HT-29 (cell line): ENCODE results near the gene RGS7. TPM values are rescaled to one million over a fixed set of nuclear protein-coding genes. Genes with fewer than 3 reads are reported as not detected.
"Not testable (repeated sequence)": the region's sequence is repeated elsewhere in the genome, so short reads cannot be mapped to it uniquely, and the experiment has no call there.

ENCODE experiments used
- DNase-seq: peaks from one replicate; pipeline ENCODE4 v3.0.0-alpha.2; 2015; ENCODE audit warnings: low spot score
- total RNA-seq: library from RNA; depleted of rRNA; stranded (reverse); fragments of >200 nt; shearing (Covaris generic); gene quantifications from 2 replicates; pipeline ENCODE4 v1.2.3, GENCODE V29; 2014

RGS7 gene
- total RNA-seq, 1 experiment from 2014 or later, result 0.31 TPM

- no peak for DNase-seq
Measured at GRCh38 chr1:241332037-241332409, 25.0 kb downstream of the RGS7 start.

DNA sequence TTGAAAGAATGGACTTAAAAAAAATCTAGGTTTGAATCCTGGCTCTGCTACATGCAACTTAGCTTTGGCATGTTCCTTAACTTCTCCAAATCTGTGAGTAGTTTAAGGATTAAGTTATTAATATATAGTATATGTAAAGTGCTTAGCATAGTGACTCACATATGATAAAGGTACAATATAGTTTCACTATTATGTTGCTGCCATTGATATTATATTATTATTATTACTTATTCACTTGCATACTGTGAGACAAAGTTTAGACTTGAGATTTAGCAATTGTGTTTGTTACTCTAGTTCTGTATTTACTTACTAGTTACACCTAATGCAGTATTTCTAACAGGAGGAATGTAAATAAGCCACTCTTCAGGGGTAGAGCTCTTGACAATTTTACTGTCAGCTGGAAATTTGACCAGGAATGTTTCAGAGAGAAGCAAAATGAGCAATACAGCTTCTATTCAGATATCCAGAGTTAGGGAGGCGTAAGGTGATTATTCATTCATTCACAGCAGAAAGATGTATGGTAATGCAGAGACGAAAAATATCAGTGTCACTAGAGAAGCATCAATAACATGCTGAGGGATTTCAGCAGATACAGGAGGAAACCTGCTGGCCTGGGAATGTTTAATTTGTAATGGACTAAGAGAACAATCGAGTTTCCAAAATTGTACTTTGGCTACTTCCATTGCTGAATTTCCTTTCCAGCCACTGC, 25.5 kb downstream of the RGS7 start:
- DNase-seq, result no peak

- no peak for DNase-seq
Measured at GRCh38 chr1:241330619-241331327, 26.2 kb downstream of the RGS7 start.

- DNase-seq, result no peak
Measured at GRCh38 chr1:241325456-241325855, 31.5 kb downstream of the RGS7 start.

- peak; percentile 49 for DNase-seq
Measured at GRCh38 chr1:241323514-241324195, 33.4 kb downstream of the RGS7 start.

- no peak for DNase-seq
Measured at GRCh38 chr1:241317676-241318075, 39.3 kb downstream of the RGS7 start.

DNA sequence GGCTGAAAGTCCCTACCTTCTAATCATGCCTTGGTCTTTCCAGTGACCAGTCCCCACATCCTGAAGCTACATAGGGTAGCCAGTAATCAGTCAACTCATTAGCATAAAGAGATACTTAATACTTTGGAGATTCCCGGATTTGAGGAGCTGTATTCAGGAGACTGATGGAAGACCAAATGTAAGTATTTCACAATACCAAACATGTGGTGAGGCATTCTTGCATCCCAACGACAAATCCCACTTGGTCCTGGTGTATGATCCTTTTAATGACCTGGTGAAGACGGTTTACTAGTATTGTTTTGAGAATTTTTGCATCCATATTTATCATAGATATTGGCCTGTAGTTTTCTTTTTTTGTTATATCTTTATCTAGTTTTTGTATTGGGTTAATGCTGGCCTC, 40.6 kb downstream of the RGS7 start:
- no peak for DNase-seq

GRCh38 chr1:241311056-241311746, 45.8 kb downstream of the RGS7 start:
- peak; percentile 12 for DNase-seq

DNA sequence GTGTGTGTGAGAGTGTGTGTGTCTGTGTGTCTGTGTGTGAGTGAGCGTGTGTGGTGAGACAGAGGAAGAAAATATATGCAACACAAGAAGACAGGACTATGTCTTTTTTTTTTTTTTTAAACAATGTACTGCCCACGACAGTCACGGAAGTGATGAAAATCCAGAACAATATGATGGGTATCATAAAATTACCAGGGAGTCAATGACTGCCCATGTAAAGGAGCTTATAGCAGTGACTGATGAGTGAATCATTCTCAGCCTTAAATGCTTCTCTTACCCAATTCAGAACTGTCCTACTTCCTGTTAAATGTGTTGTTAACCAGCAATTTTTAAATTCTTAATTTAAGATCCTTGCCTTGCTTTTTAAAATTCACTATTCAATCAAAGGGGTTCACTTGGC, 46.6 kb downstream of the RGS7 start:
- no peak for DNase-seq

DNA sequence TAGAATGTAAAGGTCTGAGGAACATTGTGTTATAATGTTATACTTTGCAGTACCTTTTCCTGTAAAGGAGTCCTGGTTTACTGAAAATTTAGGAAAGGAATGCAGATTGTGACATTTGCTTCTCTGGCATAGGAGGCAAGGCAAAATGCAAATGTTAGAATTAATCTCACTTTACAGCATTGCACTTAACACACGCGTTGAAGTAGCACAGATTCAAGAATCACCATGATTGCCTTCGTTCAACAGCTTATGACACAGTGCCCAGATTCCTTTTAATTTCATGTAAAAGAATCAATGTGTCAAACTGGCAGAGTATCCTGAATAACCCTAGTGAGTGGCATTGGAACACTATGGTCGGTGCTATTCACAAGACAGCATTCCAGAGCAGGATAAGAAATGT, 47.4 kb downstream of the RGS7 start:
- DNase-seq, result no peak

GRCh38 chr1:241308471-241308870, 48.5 kb downstream of the RGS7 start:
- no peak for DNase-seq

GRCh38 chr1:241308011-241308410, 49.0 kb downstream of the RGS7 start:
- no peak for DNase-seq

- DNase-seq, result no peak
Measured at GRCh38 chr1:241306125-241306790, 50.7 kb downstream of the RGS7 start.

DNA sequence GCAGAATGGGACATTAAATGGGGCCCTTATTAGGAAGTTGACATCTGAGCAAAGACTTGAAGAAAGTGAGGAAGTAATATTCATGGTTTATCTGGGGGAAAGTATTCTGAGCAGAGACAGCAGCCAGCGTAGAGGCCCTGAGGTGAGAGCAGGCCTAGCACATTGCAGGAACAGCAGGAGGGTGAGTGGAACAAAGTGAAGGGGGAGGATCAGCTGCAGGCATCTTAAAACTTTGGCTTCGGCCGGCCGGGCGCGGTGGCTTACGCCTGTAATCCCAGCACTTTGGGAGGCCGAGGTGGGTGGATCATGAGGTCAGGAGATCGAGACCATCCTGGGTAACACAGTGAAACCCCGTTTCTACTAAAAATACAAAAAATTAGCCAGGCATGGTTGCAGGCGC, 55.0 kb downstream of the RGS7 start:
- not testable (repeated sequence) for DNase-seq

DNA sequence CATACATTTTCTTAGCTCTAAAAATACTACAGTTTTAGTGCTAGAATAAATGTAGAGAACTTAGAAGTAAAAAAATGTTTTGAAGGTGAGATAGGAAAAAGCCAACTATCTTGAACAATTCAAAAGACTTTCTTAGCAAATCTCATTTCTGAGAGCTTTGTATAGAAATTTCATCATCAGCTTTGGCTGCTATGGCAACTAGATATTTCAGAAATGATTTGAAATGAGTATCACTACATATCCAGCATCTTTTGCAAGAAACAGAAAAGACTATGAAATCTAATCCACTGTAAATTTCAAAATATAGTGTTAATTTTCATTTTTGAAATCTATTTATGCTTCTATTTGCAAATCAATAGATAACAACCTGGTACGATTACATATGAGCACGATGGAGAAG, 57.7 kb downstream of the RGS7 start:
- DNase-seq, result no peak

DNA sequence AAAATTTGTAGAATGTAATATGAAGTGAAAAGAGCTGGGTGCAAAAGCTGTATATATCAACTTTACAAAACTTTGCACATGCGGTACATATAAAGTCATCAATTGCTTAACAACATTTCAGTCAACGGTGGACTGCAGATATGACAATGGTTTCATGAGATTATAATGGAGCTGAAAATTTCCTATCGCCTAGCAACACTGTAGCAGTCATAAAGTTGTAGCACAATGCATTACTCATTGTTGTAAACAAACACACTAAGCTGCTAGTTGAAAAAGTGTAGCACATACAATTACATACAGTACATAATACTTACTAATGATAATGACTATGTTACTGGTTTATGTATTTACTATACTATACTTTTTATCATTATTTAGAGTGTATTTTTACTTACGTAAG, 64.0 kb downstream of the RGS7 start:
- DNase-seq, result no peak

GRCh38 chr1:241291548-241291947, 65.5 kb downstream of the RGS7 start:
- not testable (repeated sequence) for DNase-seq

DNA sequence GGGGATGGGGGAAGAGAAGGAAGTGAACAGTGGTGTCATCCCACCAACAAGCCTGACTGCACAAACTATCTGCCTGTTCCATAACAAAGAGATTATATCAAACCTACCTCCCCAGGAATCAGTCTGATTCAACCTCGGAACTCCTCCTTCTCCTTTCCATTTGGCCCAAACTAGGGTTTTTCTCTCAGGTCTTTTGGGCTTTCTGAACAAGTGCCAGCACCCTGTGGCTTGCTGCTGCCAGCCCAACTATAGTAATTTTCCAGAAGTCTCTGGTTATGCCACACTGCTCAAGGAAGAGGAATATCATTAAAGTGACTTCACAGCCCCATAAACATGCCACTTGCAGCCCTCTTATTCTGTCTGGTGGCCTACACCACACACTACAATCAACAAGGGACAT, 70.5 kb downstream of the RGS7 start:
- DNase-seq, result no peak

DNA sequence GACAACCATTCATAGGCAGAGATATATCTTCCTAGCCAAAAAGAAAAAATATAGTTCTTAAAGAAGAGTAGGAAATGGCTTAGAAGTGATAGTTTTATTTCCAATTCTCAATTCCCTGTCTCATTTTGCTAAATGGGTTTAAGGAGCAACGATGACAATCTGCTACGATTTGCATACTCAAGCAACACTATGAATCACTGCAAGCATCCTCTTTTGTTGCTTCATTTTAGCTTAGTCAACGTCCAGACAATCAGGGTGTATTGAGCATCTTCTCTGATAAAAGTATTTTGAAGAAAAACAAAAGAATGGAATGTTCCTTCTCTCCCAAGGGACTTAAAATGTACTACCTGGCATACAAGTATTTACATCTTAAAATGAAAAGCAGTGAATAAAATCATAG, 80.6 kb downstream of the RGS7 start:
- no peak for DNase-seq

GRCh38 chr1:241275981-241276380, 81.0 kb downstream of the RGS7 start:
- peak; percentile 53 for DNase-seq

DNA sequence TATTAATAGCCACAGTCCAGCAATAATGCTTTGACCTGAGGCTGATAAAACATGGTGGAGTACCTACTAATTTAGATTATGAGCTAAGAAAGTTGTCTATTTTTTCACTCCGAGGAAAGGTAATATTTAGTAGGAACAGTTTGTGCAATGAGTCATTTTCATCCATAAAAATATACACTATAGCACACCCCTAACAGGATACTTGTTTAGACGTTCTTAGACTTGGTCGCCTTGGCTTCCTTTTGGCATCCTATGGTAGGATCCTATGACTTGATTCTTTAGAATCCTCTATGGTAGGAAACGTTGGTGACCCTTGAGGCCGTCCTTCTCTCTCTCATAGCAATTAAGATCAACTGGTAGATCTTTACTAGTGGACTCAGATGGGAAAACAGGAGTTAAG, 81.8 kb downstream of the RGS7 start:
- no peak for DNase-seq

- no peak for DNase-seq
Measured at GRCh38 chr1:241274693-241275092, 82.3 kb downstream of the RGS7 start.
